DMS114 treated with DMSO at 0.1 percent for 48 hours (cell line): ENCODE results near the gene APOL1.

ENCODE experiments used
- DNase-seq: peaks from one replicate; lab custom pipeline; 2025; ENCODE audit not compliant: unreplicated experiment; lab: John Stamatoyannopoulos, UW

APOL1 gene

DNA sequence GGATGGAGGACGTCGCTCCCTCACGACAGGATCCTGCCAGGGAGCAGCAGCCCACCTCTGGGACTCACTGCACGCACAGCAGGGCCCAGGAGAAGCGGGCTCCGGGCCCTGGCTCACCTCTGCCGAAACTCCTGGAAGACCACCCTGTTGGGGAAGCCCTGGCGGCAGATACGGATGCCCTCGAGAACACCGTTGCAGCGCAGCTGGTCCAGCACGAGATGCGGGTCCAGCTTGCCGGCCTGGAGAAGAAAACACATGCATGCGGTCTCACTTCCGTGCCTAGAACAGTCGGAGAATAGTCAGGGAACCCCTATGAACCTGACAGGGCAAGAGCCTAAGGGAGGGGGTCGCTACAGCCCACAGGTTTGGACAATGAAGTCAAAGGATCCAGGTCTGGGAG is 52.9 kb downstream of the APOL1 start:
- DNase-seq = no peak

DNA sequence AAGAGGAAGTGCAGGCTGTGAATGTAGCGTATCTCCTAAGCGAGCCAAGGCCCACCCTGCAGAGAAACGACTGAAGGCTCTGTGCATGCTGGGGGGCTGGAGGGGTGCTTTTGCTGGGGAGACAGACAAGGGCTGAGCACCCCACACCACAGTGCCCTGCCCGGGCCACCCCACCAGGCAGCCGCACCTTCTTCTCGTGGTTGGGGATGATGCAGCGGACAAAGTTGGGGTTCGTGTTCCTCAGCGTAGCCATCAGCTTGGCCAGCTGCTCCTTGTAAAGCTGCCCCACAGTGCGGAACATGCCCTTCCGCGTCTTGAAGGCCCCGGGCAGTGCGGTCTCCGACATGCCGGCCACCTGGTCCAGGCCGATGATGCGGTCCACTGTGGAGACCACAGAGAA is 53.3 kb downstream of the APOL1 start:
- no peak for DNase-seq

DNA sequence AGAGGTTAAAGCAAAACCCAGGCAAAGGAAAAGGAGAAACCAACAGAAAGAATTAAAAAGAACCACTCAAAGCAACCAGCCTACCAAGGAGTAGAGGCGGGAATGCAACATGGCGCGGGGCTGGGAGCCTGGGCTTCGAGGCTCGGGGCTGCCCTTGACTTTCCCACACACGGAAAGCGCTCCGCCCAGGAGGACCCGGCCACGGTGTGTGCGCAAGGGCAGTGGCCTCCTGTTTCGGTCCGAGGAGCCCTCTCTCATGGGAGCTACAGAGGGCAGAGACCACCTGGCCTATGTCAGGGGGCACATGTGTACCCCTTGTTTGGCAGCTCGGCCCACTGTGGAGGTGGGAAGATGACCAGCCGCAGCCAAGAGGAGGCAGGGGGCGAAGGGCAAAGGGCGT is 55.9 kb downstream of the APOL1 start:
- DNase-seq = no peak

DNA sequence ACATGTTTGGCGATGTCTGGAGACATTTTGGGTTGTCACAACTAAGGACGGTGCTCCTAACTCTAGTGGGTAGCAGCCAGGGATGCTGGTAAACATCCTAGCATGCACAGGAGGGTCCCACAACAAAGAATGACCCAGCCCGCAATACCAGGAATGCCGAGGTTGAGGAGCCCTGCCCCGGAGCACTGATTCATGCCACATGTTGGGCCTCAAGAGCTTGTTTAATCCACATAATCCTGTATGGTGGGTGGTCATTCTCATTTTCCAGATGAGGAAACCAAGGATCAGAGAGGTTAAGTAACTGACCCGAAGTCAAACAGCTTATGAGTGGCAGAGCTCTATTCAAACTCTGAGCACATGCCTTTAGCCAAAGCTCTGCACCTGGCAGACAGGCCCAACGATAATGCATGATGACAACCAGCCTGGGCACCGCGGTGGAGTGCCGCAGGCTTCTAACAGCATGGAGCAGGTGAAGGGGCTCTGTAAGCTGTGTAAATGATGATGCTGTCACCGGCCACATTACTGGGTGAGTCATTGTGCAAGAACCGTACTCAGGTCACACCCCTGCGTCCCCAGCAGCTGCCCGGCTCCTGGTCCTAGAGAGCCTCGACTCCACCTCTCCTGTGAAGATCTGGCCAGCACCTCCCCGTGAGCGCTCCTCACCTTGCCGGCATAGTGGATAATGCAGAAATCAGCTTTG is 58.6 kb downstream of the APOL1 start:
- no peak for DNase-seq

DNA sequence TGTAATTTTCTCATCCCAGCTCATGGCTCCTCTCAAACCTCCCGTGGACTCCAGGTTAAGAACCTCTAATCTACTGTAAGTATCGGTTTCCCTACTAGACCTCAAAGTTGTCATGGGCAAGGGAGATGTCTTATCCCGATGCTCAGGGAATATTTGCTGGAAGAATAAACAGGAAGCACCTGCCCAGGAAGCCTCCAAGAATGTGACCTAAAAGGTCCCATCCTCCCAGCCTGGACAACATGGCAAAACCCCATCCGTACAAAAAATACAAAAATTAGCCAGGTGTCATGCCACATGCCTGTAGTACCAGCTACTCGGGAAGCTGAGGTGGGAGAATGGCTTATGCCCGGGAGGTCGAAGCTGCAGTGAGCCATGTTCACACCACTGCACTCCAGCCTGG is 62.4 kb downstream of the APOL1 start:
- no peak for DNase-seq

DNA sequence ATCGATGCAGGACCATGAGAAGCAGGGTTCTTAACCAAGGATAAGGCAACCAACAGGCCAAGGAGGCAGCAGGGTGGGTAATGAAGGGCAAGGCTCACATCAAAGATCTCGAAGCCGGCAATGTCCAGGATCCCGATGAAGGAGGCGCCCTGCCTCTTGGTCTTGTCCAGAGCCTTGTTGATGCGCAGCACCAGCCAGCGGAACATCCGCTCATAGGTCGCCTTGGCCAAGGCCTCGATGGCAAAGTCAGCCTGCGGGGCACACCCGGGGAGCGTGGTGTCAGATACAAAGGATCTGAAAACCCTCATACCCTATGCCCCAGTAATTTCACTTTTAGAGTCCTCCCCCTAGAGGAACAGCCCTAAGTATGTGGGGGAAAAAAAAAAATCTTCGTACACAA is 63.5 kb downstream of the APOL1 start:
- DNase-seq = no peak
